GM18868 (cell line): ENCODE data around the gene PCSK4.
"Not testable (repeated sequence)": the region's sequence is repeated elsewhere in the genome, so short reads cannot be mapped to it uniquely, and the experiment has no call there.

Experiments used
- ATAC-seq: cut with Tn5 transposase; IDR thresholded peaks from one replicate; pipeline ENCODE4 v1.9.1; 2021; ENCODE audit warnings: mild to moderate bottlenecking, moderate library complexity; ENCODE audit not compliant: unreplicated experiment

The PCSK4 gene

GRCh38 chr19:1490311-1491113 lies at the start of gene PCSK4:
PCSK4 (minus strand) TSS chr19:1490350; CDS start chr19:1490346, 4 bp downstream.
- peak; percentile 85 for ATAC-seq

- ATAC-seq: not testable (repeated sequence)
Measured at GRCh38 chr19:1539749-1540148, 49.6 kb upstream of the PCSK4 start.

GRCh38 chr19:1538978-1539377 lies 48.8 kb upstream of the PCSK4 start:
- ATAC-seq: no peak

GRCh38 chr19:1535699-1536098 lies 45.5 kb upstream of the PCSK4 start:
- not testable (repeated sequence) for ATAC-seq

- no peak for ATAC-seq
Measured at GRCh38 chr19:1534972-1535371, 44.8 kb upstream of the PCSK4 start.

GRCh38 chr19:1533510-1534150 lies 43.5 kb upstream of the PCSK4 start:
- ATAC-seq: no peak

GRCh38 chr19:1532003-1532402 lies 41.9 kb upstream of the PCSK4 start:
- ATAC-seq: no peak

GRCh38 chr19:1531587-1531986 lies 41.4 kb upstream of the PCSK4 start:
- no peak for ATAC-seq

- ATAC-seq: not testable (repeated sequence)
Measured at GRCh38 chr19:1530856-1531255, 40.7 kb upstream of the PCSK4 start.

GRCh38 chr19:1529430-1529816 lies 39.3 kb upstream of the PCSK4 start:
- ATAC-seq: no peak

GRCh38 chr19:1528596-1529429 lies 38.7 kb upstream of the PCSK4 start:
- no peak for ATAC-seq

- no peak for ATAC-seq
Measured at GRCh38 chr19:1527650-1528309, 37.6 kb upstream of the PCSK4 start.

- ATAC-seq: no peak
Measured at GRCh38 chr19:1526979-1527649, 37.0 kb upstream of the PCSK4 start.

- ATAC-seq: no peak
Measured at GRCh38 chr19:1526066-1526778, 36.1 kb upstream of the PCSK4 start.

GRCh38 chr19:1525343-1525742 lies 35.2 kb upstream of the PCSK4 start:
- no peak for ATAC-seq

GRCh38 chr19:1524972-1525325 lies 34.8 kb upstream of the PCSK4 start:
- no peak for ATAC-seq

- ATAC-seq: no peak
Measured at GRCh38 chr19:1524287-1524971, 34.3 kb upstream of the PCSK4 start.

GRCh38 chr19:1523412-1524286 lies 33.5 kb upstream of the PCSK4 start, which contains the start of gene PLK5:
PLK5 (plus strand) TSS chr19:1524077; CDS start chr19:1526997, 2,920 bp downstream.
- ATAC-seq: no peak
